Measurements from ENCODE around the gene DDX51.
"Not testable (repeated sequence)": the region's sequence is repeated elsewhere in the genome, so short reads cannot be mapped to it uniquely, and the experiment has no call there.

The DDX51 gene

GRCh38 chr12:132117558-132117875 lies 26.6 kb downstream of the DDX51 start:
- DNase-seq (ENCODE audit: low spot score) (no peak), FAIRE-seq (no peak)

GRCh38 chr12:132116709-132117557 lies 27.2 kb downstream of the DDX51 start:
- FAIRE-seq = no peak

GRCh38 chr12:132115500-132115899 lies 28.6 kb downstream of the DDX51 start:
- no peak for DNase-seq (ENCODE audit: low spot score)
- FAIRE-seq = no peak

More at GRCh38 chr12:132116709-132117557, 27.2 kb downstream of the DDX51 start:
- no peak for DNase-seq (ENCODE audit: low spot score)

- DNase-seq (ENCODE audit: low spot score) (no peak), FAIRE-seq (no peak)
Observed at GRCh38 chr12:132114667-132115066, 29.5 kb downstream of the DDX51 start.

- no peak for DNase-seq (ENCODE audit: low spot score)
- no peak for FAIRE-seq
Observed at GRCh38 chr12:132111654-132112304, 32.3 kb downstream of the DDX51 start.

GRCh38 chr12:132110677-132111076 lies 33.4 kb downstream of the DDX51 start:
- DNase-seq (ENCODE audit: low spot score) (no peak), FAIRE-seq (no peak)

GRCh38 chr12:132109741-132110140 lies 34.4 kb downstream of the DDX51 start:
- DNase-seq (ENCODE audit: low spot score) = no peak

GRCh38 chr12:132108211-132108832 lies 35.8 kb downstream of the DDX51 start:
- no peak for DNase-seq (ENCODE audit: low spot score)
- FAIRE-seq = no peak

More at GRCh38 chr12:132109741-132110140, 34.4 kb downstream of the DDX51 start:
- no peak for FAIRE-seq

GRCh38 chr12:132106921-132107320 lies 37.2 kb downstream of the DDX51 start:
- no peak for DNase-seq (ENCODE audit: low spot score)
- FAIRE-seq = no peak

- FAIRE-seq (no peak), DNase-seq (ENCODE audit: low spot score) (no peak)
Observed at GRCh38 chr12:132105467-132105866, 38.7 kb downstream of the DDX51 start.

- DNase-seq (ENCODE audit: low spot score) = no peak
- no peak for FAIRE-seq
Observed at GRCh38 chr12:132103542-132104308, 40.4 kb downstream of the DDX51 start.

GRCh38 chr12:132103072-132103471 lies 41.0 kb downstream of the DDX51 start:
- not testable (repeated sequence) for DNase-seq (ENCODE audit: low spot score); FAIRE-seq

- DNase-seq (ENCODE audit: low spot score) = no peak
- no peak for FAIRE-seq
Observed at GRCh38 chr12:132102297-132102696, 41.8 kb downstream of the DDX51 start.

GRCh38 chr12:132100306-132101065 lies 43.6 kb downstream of the DDX51 start:
- no peak for FAIRE-seq

GRCh38 chr12:132099739-132100138 lies 44.4 kb downstream of the DDX51 start:
- FAIRE-seq = no peak

More at GRCh38 chr12:132100306-132101065, 43.6 kb downstream of the DDX51 start:
- no peak for DNase-seq (ENCODE audit: low spot score)

GRCh38 chr12:132095520-132096409 lies 48.4 kb downstream of the DDX51 start:
- no peak for FAIRE-seq
- DNase-seq (ENCODE audit: low spot score) = no peak

More at GRCh38 chr12:132099739-132100138, 44.4 kb downstream of the DDX51 start:
- DNase-seq (ENCODE audit: low spot score) = no peak

GRCh38 chr12:132094269-132094891 lies 49.7 kb downstream of the DDX51 start:
- no peak for DNase-seq (ENCODE audit: low spot score)
- no peak for FAIRE-seq

GRCh38 chr12:132089407-132089910 lies 54.7 kb downstream of the DDX51 start:
- no peak for FAIRE-seq
- no peak for DNase-seq (ENCODE audit: low spot score)
